ENCODE results near the gene TLR8. TPM values are rescaled to one million over a fixed set of nuclear protein-coding genes. Genes with fewer than 3 reads are reported as not detected.
"Not testable (repeated sequence)": the region's sequence is repeated elsewhere in the genome, so short reads cannot be mapped to it uniquely, and the experiment has no call there.

Gene TLR8
- total RNA-seq, 2 experiments from 2014 or later = not detected

GRCh38 chrX:12934850-12935249, 28.4 kb downstream of the TLR8 start:
- intact Hi-C loops (cut with micrococcal nuclease; ENCODE audit: unreplicated experiment) = loop anchor here (10.0 kb wide), 1 partner anchor 1080 kb away; no protein-coding TSS in a partner anchor
- no peak overlapping the region for H3K27ac ChIP-seq (ENCODE audit: low read depth, low read length, poor library complexity, severe bottlenecking)
- DNase-seq (ENCODE audit: low spot score) = no peak

DNA sequence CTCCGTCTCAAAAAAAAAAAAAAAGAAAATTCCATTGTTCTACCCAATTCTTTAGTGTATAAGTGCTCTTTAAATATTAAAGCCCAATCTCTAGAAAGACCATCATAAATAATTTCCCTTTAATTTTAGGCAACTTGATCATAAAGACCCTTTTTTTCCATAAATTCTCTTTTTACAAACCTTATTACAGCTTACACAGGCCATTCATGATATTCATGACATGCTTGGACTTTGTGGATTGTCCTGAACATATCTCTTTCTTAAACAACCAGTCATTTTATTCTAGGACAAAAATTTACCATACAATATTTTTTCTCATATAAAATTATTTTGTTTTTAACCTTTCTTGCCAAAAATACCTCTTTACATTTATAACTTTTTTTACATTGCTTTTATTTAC, 30.5 kb downstream of the TLR8 start:
- ChIA-PET POLR2A (no interaction called here), CTCF (ENCODE audit: unreplicated experiment) (no interaction called here)
- Histone ChIP-seq H3K79me2 (ENCODE audit: insufficient read depth, low read depth, low read length) (no peaks in the 10 kb centered on the region), H3K36me3 (ENCODE audit: insufficient read depth, low read length) (no peaks in the 10 kb centered on the region), H3K4me2 (ENCODE audit: low read length) (no peak overlapping the region), H3K9me2 (ENCODE audit: insufficient read depth, low read length) (no peaks in the 10 kb centered on the region), H3K9me3 (ENCODE audit: low read length) (no peaks in the 10 kb centered on the region), H3K4me3 (ENCODE audit: low read depth, low read length, poor library complexity, severe bottlenecking) (no peak overlapping the region), H4K20me1 (ENCODE audit: insufficient read depth, low read length) (no peaks in the 10 kb centered on the region), H2AFZ (ENCODE audit: low read length) (no peak overlapping the region), H3K4me1 (ENCODE audit: insufficient read depth, low read length, poor library complexity, severe bottlenecking) (no peaks in the 10 kb centered on the region), H3K27ac (ENCODE audit: low read depth, low read length, poor library complexity, severe bottlenecking) (no peak overlapping the region)
- no TSS peak for BruUV-seq (replicated peaks)
- DNase-seq (ENCODE audit: low spot score) = no peak
- TF ChIP-seq CTCF (conservative IDR thresholded peaks at IDR 0.05; ENCODE audit: low read length) = no peak
- no peak for TF ChIP-seq EZH2phosphoT487 (IDR thresholded peaks at IDR 0.05; ENCODE audit: borderline replicate concordance, low read depth, low read length)
- intact Hi-C loops (cut with micrococcal nuclease; ENCODE audit: unreplicated experiment) = loop anchor here (10.0 kb wide), 1 partner anchor 1078 kb away; no protein-coding TSS in a partner anchor

More at GRCh38 chrX:12934850-12935249, 28.4 kb downstream of the TLR8 start:
- ChIA-PET CTCF (ENCODE audit: unreplicated experiment) (no interaction called here), POLR2A (no interaction called here)
- Histone ChIP-seq H4K20me1 (ENCODE audit: insufficient read depth, low read length) (no peaks in the 10 kb centered on the region), H2AFZ (ENCODE audit: low read length) (no peak overlapping the region), H3K4me3 (ENCODE audit: low read depth, low read length, poor library complexity, severe bottlenecking) (no peak overlapping the region), H3K79me2 (ENCODE audit: insufficient read depth, low read depth, low read length) (no peaks in the 10 kb centered on the region), H3K9me3 (ENCODE audit: low read length) (no peaks in the 10 kb centered on the region), H3K4me2 (ENCODE audit: low read length) (no peak overlapping the region), H3K9me2 (ENCODE audit: insufficient read depth, low read length) (no peaks in the 10 kb centered on the region), H3K4me1 (ENCODE audit: insufficient read depth, low read length, poor library complexity, severe bottlenecking) (no peaks in the 10 kb centered on the region), H3K36me3 (ENCODE audit: insufficient read depth, low read length) (no peaks in the 10 kb centered on the region)
- TF ChIP-seq EZH2phosphoT487 (IDR thresholded peaks at IDR 0.05; ENCODE audit: borderline replicate concordance, low read depth, low read length) (no peak), CTCF (conservative IDR thresholded peaks at IDR 0.05; ENCODE audit: low read length) (no peak)
- no TSS peak for BruUV-seq (replicated peaks)

- POLR2A ChIA-PET; H4K20me1 ChIP-seq (ENCODE audit: insufficient read depth, low read length); BruUV-seq (replicated peaks); H3K4me1 ChIP-seq (ENCODE audit: insufficient read depth, low read length, poor library complexity, severe bottlenecking); CTCF ChIA-PET (ENCODE audit: unreplicated experiment); DNase-seq (ENCODE audit: low spot score); H3K79me2 ChIP-seq (ENCODE audit: insufficient read depth, low read depth, low read length); H2AFZ ChIP-seq (ENCODE audit: low read length); H3K27ac ChIP-seq (ENCODE audit: low read depth, low read length, poor library complexity, severe bottlenecking); H3K36me3 ChIP-seq (ENCODE audit: insufficient read depth, low read length); H3K9me2 ChIP-seq (ENCODE audit: insufficient read depth, low read length); H3K4me2 ChIP-seq (ENCODE audit: low read length); H3K4me3 ChIP-seq (ENCODE audit: low read depth, low read length, poor library complexity, severe bottlenecking); H3K9me3 ChIP-seq (ENCODE audit: low read length): not testable (repeated sequence)
- intact Hi-C loops (cut with micrococcal nuclease; ENCODE audit: unreplicated experiment) = loop anchor here (10.0 kb wide), 2 partner anchors 284 to 424 kb away; no protein-coding TSS in a partner anchor
Observed at GRCh38 chrX:12940471-12940870, 34.1 kb downstream of the TLR8 start.

GRCh38 chrX:12943592-12943991, 37.2 kb downstream of the TLR8 start:
- CTCF ChIA-PET (ENCODE audit: unreplicated experiment); POLR2A ChIA-PET; H3K79me2 ChIP-seq (ENCODE audit: insufficient read depth, low read depth, low read length); H3K9me2 ChIP-seq (ENCODE audit: insufficient read depth, low read length); DNase-seq (ENCODE audit: low spot score); H2AFZ ChIP-seq (ENCODE audit: low read length); H3K9me3 ChIP-seq (ENCODE audit: low read length); H4K20me1 ChIP-seq (ENCODE audit: insufficient read depth, low read length); H3K4me3 ChIP-seq (ENCODE audit: low read depth, low read length, poor library complexity, severe bottlenecking); H3K36me3 ChIP-seq (ENCODE audit: insufficient read depth, low read length); BruUV-seq (replicated peaks); H3K27ac ChIP-seq (ENCODE audit: low read depth, low read length, poor library complexity, severe bottlenecking); H3K4me2 ChIP-seq (ENCODE audit: low read length): not testable (repeated sequence)
- intact Hi-C loops (cut with micrococcal nuclease; ENCODE audit: unreplicated experiment) = loop anchor here (10.0 kb wide), 2 partner anchors 281 to 421 kb away; no protein-coding TSS in a partner anchor
- peaks cover 18% of the 10 kb centered on the region for H3K4me1 ChIP-seq (ENCODE audit: insufficient read depth, low read length, poor library complexity, severe bottlenecking)

DNA sequence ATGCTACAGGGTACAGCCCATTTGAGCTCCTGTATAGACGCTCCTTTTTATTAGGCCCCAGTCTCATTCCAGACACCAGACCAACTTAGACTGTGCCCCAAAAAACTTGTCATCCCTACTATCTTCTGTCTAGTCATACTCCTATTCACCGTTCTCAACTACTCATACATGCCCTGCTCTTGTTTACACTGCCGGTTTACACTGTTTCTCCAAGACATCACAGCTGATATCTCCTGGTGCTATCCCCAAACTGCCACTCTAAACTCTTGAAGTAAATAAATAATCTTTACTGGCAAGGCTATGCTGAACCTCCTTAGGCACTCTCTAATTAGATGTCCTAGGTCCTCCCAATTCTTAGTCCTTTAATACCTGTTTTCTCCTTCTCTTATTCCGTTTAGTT, 38.0 kb downstream of the TLR8 start:
- DNase-seq (ENCODE audit: low spot score); H2AFZ ChIP-seq (ENCODE audit: low read length); H3K4me2 ChIP-seq (ENCODE audit: low read length); H3K4me3 ChIP-seq (ENCODE audit: low read depth, low read length, poor library complexity, severe bottlenecking); CTCF ChIA-PET (ENCODE audit: unreplicated experiment); H3K9me3 ChIP-seq (ENCODE audit: low read length); H3K27ac ChIP-seq (ENCODE audit: low read depth, low read length, poor library complexity, severe bottlenecking); H4K20me1 ChIP-seq (ENCODE audit: insufficient read depth, low read length); H3K79me2 ChIP-seq (ENCODE audit: insufficient read depth, low read depth, low read length); POLR2A ChIA-PET; BruUV-seq (replicated peaks); H3K36me3 ChIP-seq (ENCODE audit: insufficient read depth, low read length); H3K9me2 ChIP-seq (ENCODE audit: insufficient read depth, low read length): not testable (repeated sequence)
- peaks cover 26% of the 10 kb centered on the region for H3K4me1 ChIP-seq (ENCODE audit: insufficient read depth, low read length, poor library complexity, severe bottlenecking)
- intact Hi-C loops (cut with micrococcal nuclease; ENCODE audit: unreplicated experiment) = loop anchor here (10.0 kb wide), 2 partner anchors 280 to 420 kb away; no protein-coding TSS in a partner anchor

Data from OCI-LY7 (cell line).